SU-DHL-6 (cell line): ENCODE measurements around the gene MTG1.

Source experiments
- CTCF ChIP-seq: fragments of 200-600 bp; sonication (generic); IDR thresholded peaks from one replicate; pipeline ENCODE4 v1.5.1; 2017; ENCODE audit warnings: antibody characterized with exemption, mild to moderate bottlenecking, low read length, moderate library complexity; ENCODE audit not compliant: insufficient read depth, poor library complexity, severe bottlenecking
- EZH2phosphoT487 ChIP-seq: fragments of 200-600 bp; sonication (generic), shearing (Covaris generic); conservative IDR thresholded peaks from 2 replicates; pipeline ENCODE4 v1.6.1; 2018; ENCODE audit warnings: mild to moderate bottlenecking, antibody characterized with exemption, low read length, moderate library complexity, mixed read lengths

- TF ChIP-seq CTCF (no peak), EZH2phosphoT487 (no peak)
These were observed 4.0 kb downstream of the MTG1 start for GRCh38 chr10:133397938-133398337.
